Tibial artery (tissue), 4 donors: ENCODE measurements around the gene SLC66A2.

Experiments
- DNase-seq, 2 donors: peaks; one replicate each; pipeline ENCODE4 v3.0.0-alpha.2; 2019
- H3K27ac ChIP-seq, 2 donors: fragments of 200-600 bp; sonication (generic) in 1 of 2; 1 replicate in 1 of 2; 2 replicates in 1 of 2; pipeline ENCODE4 v1.5.1; 2018 to 2019; ENCODE audit warnings: mild to moderate bottlenecking in 1 of 2
- H3K27me3 ChIP-seq, 2 donors: fragments of 200-600 bp; sonication (generic) in 1 of 2; one replicate each; pipeline versions ENCODE4 v1.5.1 to v1.6.0; 2016 to 2019
- H3K36me3 ChIP-seq, 3 donors: fragments of 200-600 bp; sonication (generic) in 2 of 3; one replicate each; pipeline ENCODE4 v1.5.1; 2016 to 2019; ENCODE audit warnings: mild to moderate bottlenecking in 2 of 3
- H3K4me1 ChIP-seq, 4 donors: fragments of 200-600 bp; sonication (generic) in 2 of 4; 1 replicate in 3 of 4; 2 replicates in 1 of 4; pipeline ENCODE4 v1.5.1; 2016 to 2019
- H3K4me3 ChIP-seq, 2 donors: fragments of 200-600 bp; sonication (generic) in 1 of 2; 1 replicate in 1 of 2; 2 replicates in 1 of 2; pipeline ENCODE4 v1.5.1; 2018 to 2019; ENCODE audit warnings: mild to moderate bottlenecking in 2 of 2
- H3K9me3 ChIP-seq, 3 donors: fragments of 200-600 bp; sonication (generic) in 1 of 3; one replicate each; pipeline ENCODE4 v1.5.1; 2016 to 2019
- CTCF ChIP-seq, 2 experiments: fragments of 200-600 bp in 1 of 2; fragments of 450-650 bp in 1 of 2; IDR thresholded peaks; one replicate each; pipeline ENCODE4 v1.5.1; 2017 to 2019; ENCODE audit warnings: antibody characterized with exemption in 2 of 2, mild to moderate bottlenecking in 1 of 2, moderate library complexity in 1 of 2
- intact Hi-C: fragments of 100-400 bp; cut with DNase I; formaldehyde crosslinking; loops from one replicate; pipeline ENCODE4 v1.15.0; 2023; ENCODE audit warnings: low total_unique reads

SLC66A2 gene

GRCh38 chr18:79874553-79875530, 76.6 kb downstream of the SLC66A2 start:
- no peak overlapping the region for H3K4me3 ChIP-seq
- intact Hi-C loops = no loop called here
- no peak for DNase-seq
- H3K27ac ChIP-seq = no peak overlapping the region
- peaks cover 0 to 45% of the 10 kb centered on the region in 2 donors for H3K27me3 ChIP-seq
- TF ChIP-seq CTCF (IDR thresholded peaks at IDR 0.05) = no peak
- H3K4me1 ChIP-seq = peaks cover 0 to 2% (median 0%) of the 10 kb centered on the region in 4 donors
- H3K36me3 ChIP-seq = no peaks in the 10 kb centered on the region
- H3K9me3 ChIP-seq = no peaks in the 10 kb centered on the region

- H3K9me3 ChIP-seq = no peaks in the 10 kb centered on the region
- H3K36me3 ChIP-seq = no peaks in the 10 kb centered on the region
- H3K27ac ChIP-seq = no peak overlapping the region
- intact Hi-C loops = no loop called here
- no peak for DNase-seq
- peaks cover 0 to 2% (median 0%) of the 10 kb centered on the region in 4 donors for H3K4me1 ChIP-seq
- H3K27me3 ChIP-seq = peaks cover 0 to 45% of the 10 kb centered on the region in 2 donors
- H3K4me3 ChIP-seq = no peak overlapping the region
- no peak for TF ChIP-seq CTCF (IDR thresholded peaks at IDR 0.05)
Observed at GRCh38 chr18:79873449-79874110, 77.9 kb downstream of the SLC66A2 start.

- H3K27ac ChIP-seq = no peak overlapping the region
- no peak overlapping the region for H3K4me3 ChIP-seq
- peaks cover 0 to 2% (median 0%) of the 10 kb centered on the region in 4 donors for H3K4me1 ChIP-seq
- intact Hi-C loops = no loop called here
- no peaks in the 10 kb centered on the region for H3K9me3 ChIP-seq
- no peak for DNase-seq
- H3K27me3 ChIP-seq = peaks cover 0 to 45% of the 10 kb centered on the region in 2 donors
- no peak for TF ChIP-seq CTCF (IDR thresholded peaks at IDR 0.05)
- H3K36me3 ChIP-seq = no peaks in the 10 kb centered on the region
Observed at GRCh38 chr18:79872527-79873444, 78.7 kb downstream of the SLC66A2 start.

- Histone ChIP-seq H3K4me3 (no peak overlapping the region), H3K27me3 (peaks cover 0 to 45% of the 10 kb centered on the region in 2 donors), H3K27ac (no peak overlapping the region), H3K36me3 (no peaks in the 10 kb centered on the region), H3K9me3 (no peaks in the 10 kb centered on the region), H3K4me1 (peaks cover 0 to 2% (median 0%) of the 10 kb centered on the region in 4 donors)
- intact Hi-C loops = no loop called here
- TF ChIP-seq CTCF (IDR thresholded peaks at IDR 0.05) = no peak
- DNase-seq = no peak
Observed at GRCh38 chr18:79871481-79872091, 79.9 kb downstream of the SLC66A2 start.

GRCh38 chr18:79871026-79871390, 80.4 kb downstream of the SLC66A2 start:
- intact Hi-C loops = no loop called here
- Histone ChIP-seq H3K9me3 (no peaks in the 10 kb centered on the region), H3K27ac (no peak overlapping the region), H3K36me3 (no peaks in the 10 kb centered on the region), H3K27me3 (peaks cover 0 to 41% of the 10 kb centered on the region in 2 donors), H3K4me3 (no peak overlapping the region), H3K4me1 (peaks cover 0 to 2% (median 0%) of the 10 kb centered on the region in 4 donors)
- DNase-seq = no peak
- TF ChIP-seq CTCF (IDR thresholded peaks at IDR 0.05) = no peak
